A673 (cell line): ENCODE measurements around the gene TTC34. TPM values are rescaled to one million over a fixed set of nuclear protein-coding genes. Genes with fewer than 3 reads are reported as not detected.

Source experiments
- BruUV-seq: library from RNA; stranded (reverse); fragments of 400-500 nt; replicated peaks from 2 replicates; lab custom pipeline; 2021; lab: Mats Ljungman, UMichigan
- CTCF ChIA-PET: fragments of 300-600 bp; sonication (Branson Sonifier 250); formaldehyde crosslinking; loops from one replicate; lab custom pipeline; 2022; ENCODE audit warnings: antibody characterized with exemption; lab: Charles Lee
- POLR2A ChIA-PET: fragments of 300-600 bp; sonication (Branson Sonifier 250); formaldehyde crosslinking; loops from one replicate; lab custom pipeline; 2022; ENCODE audit warnings: antibody characterized with exemption; ENCODE audit not compliant: low non-redundant PET; lab: Charles Lee
- DNase-seq: peaks from one replicate; pipeline ENCODE4 v3.0.0-alpha.2; 2015; ENCODE audit warnings: low spot score
- H3K27ac ChIP-seq: fragments of 200-600 bp; sonication (generic); 2 replicates; pipeline ENCODE4 v1.5.1; 2016; ENCODE audit warnings: mixed run types, low read depth, mild to moderate bottlenecking, mixed read lengths, antibody characterized with exemption, low read length; ENCODE audit not compliant: poor library complexity, severe bottlenecking
- H3K27me3 ChIP-seq: fragments of 200-600 bp; sonication (generic); replicated peaks from 2 replicates; pipeline ENCODE4 v1.6.1; 2017; ENCODE audit warnings: mixed run types, low read depth, mild to moderate bottlenecking, mixed read lengths, antibody characterized with exemption, low read length; ENCODE audit not compliant: insufficient read depth, poor library complexity
- H3K36me3 ChIP-seq: fragments of 200-600 bp; sonication (generic); 2 replicates; pipeline ENCODE4 v1.6.1; 2016; ENCODE audit warnings: mixed run types, mild to moderate bottlenecking, mixed read lengths, antibody characterized with exemption, low read length; ENCODE audit not compliant: insufficient read depth, poor library complexity, severe bottlenecking
- H3K4me1 ChIP-seq: fragments of 200-600 bp; sonication (generic); 2 replicates; pipeline ENCODE4 v1.6.1; 2017; ENCODE audit warnings: mixed run types, mild to moderate bottlenecking, mixed read lengths, antibody characterized with exemption, low read length; ENCODE audit not compliant: insufficient read depth, poor library complexity, severe bottlenecking
- H3K4me3 ChIP-seq: fragments of 200-600 bp; sonication (generic); 2 replicates; pipeline ENCODE4 v1.5.1; 2016; ENCODE audit warnings: low read depth, mixed run types, mild to moderate bottlenecking, mixed read lengths, low read length; ENCODE audit not compliant: poor library complexity, severe bottlenecking
- H3K9me3 ChIP-seq: fragments of 200-600 bp; sonication (generic); 2 replicates; pipeline ENCODE4 v1.6.1; 2016; ENCODE audit warnings: mixed run types, low read depth, mild to moderate bottlenecking, mixed read lengths, antibody characterized with exemption, low read length; ENCODE audit not compliant: poor library complexity, severe bottlenecking
- EZH2 ChIP-seq: fragments of 200-600 bp; sonication (generic); IDR thresholded peaks from 2 replicates; pipeline ENCODE4 v1.6.1; 2017; ENCODE audit warnings: borderline replicate concordance, low read depth, mild to moderate bottlenecking, mixed read lengths, antibody characterized with exemption, low read length; ENCODE audit not compliant: poor library complexity, severe bottlenecking
- intact Hi-C: fragments of 100-400 bp; cut with micrococcal nuclease; formaldehyde crosslinking; loops from one replicate; pipeline ENCODE4 v1.10.0; 2022; ENCODE audit not compliant: unreplicated experiment
- total RNA-seq: library from RNA; stranded (reverse); gene quantifications from 2 replicates; pipeline ENCODE4 v1.2.3, GENCODE V29; 2021
- TF ChIP-seq, protein P1 (sequence below): fragments of 300-800, 200-600 bp; sonication (generic); conservative IDR thresholded peaks from 2 replicates; pipeline ENCODE4 v1.5.1; 2017; ENCODE audit warnings: low read depth, mild to moderate bottlenecking, antibody characterized with exemption, low read length, moderate library complexity, mixed read lengths

Gene TTC34
- total RNA-seq, 1 experiment from 2014 or later, result 0.84 TPM

DNA sequence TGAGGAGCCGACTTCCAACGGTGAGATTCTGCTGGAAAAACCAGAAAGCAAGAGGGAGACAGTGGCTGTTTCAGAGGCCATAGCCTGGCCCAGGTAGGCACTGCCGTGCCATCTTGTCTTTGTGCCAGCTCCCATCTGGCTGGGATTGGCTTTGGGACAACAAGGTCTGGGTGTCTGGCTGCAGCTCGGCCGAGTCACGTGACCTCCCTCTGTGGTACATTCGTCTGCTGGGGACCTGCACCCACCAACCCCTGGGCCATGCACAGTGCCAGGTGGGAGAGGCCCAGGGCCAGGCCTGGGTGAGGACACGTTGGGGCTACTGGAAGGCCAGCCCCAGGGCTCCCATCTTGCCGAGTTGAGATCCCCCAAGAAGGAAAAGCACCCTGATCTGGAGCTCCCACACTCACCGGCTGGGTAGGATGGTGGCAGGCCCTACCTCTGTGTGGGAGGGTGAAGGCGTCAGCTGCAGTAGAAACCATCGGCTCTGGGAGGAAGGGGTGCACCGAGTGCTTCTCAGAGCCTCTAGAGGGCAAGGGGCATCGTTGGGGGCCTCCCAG, 25.3 kb upstream of the TTC34 start:
- no peaks in the 10 kb centered on the region for H3K27me3 ChIP-seq

DNA sequence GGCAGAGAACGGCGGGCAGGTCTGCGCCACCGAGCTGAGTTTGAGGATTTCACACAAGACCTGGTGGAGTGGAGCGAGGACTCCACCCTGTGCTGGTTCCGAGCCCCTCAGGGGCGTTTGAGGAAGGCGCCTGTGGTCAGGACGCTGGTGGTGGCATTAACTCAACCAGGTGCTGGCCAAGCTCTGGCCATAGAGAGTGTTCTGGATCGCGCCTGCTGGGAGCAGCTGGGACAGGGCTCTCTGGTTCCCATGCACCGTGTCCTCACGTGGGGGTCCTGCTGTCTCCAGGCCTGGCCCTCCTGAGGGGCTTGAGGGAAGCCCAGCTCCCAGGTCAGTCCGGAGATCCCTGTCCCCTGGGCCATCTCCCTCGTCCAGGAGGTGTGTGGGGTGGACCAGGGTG, 24.8 kb upstream of the TTC34 start:
- Histone ChIP-seq H3K4me1 (no peaks in the 10 kb centered on the region), H3K36me3 (no peaks in the 10 kb centered on the region), H3K4me3 (no peak overlapping the region), H3K27me3 (no peaks in the 10 kb centered on the region), H3K9me3 (no peaks in the 10 kb centered on the region), H3K27ac (no peak overlapping the region)
- intact Hi-C loops, result loop anchor here (10.0 kb wide), 1 partner anchor 598 kb away; no protein-coding TSS in a partner anchor
- ChIA-PET CTCF (interaction anchor here (0.6 kb wide), 1 partner anchor 898 kb away, joined by 8 read pairs; no protein-coding TSS in a partner anchor), POLR2A (no interaction called here)
- TF ChIP-seq, protein P1, sequence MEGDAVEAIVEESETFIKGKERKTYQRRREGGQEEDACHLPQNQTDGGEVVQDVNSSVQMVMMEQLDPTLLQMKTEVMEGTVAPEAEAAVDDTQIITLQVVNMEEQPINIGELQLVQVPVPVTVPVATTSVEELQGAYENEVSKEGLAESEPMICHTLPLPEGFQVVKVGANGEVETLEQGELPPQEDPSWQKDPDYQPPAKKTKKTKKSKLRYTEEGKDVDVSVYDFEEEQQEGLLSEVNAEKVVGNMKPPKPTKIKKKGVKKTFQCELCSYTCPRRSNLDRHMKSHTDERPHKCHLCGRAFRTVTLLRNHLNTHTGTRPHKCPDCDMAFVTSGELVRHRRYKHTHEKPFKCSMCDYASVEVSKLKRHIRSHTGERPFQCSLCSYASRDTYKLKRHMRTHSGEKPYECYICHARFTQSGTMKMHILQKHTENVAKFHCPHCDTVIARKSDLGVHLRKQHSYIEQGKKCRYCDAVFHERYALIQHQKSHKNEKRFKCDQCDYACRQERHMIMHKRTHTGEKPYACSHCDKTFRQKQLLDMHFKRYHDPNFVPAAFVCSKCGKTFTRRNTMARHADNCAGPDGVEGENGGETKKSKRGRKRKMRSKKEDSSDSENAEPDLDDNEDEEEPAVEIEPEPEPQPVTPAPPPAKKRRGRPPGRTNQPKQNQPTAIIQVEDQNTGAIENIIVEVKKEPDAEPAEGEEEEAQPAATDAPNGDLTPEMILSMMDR, result no peak
- TF ChIP-seq EZH2, result no peak
- no TSS peak for BruUV-seq
- DNase-seq, result no peak

More for the DNA sequence above, 25.3 kb upstream of the TTC34 start:
- TF ChIP-seq, protein P1, result no peak
- TF ChIP-seq EZH2, result no peak
- ChIA-PET POLR2A (no interaction called here), CTCF (interaction anchor here (0.6 kb wide), 1 partner anchor 898 kb away, joined by 8 read pairs; no protein-coding TSS in a partner anchor)
- intact Hi-C loops, result loop anchor here (10.0 kb wide), 1 partner anchor 598 kb away; no protein-coding TSS in a partner anchor
- no peak overlapping the region for H3K4me3 ChIP-seq
- no peaks in the 10 kb centered on the region for H3K9me3 ChIP-seq
- no peaks in the 10 kb centered on the region for H3K36me3 ChIP-seq
- no peak overlapping the region for H3K27ac ChIP-seq
- no peaks in the 10 kb centered on the region for H3K4me1 ChIP-seq
- no peak for DNase-seq
- BruUV-seq, result no TSS peak

DNA sequence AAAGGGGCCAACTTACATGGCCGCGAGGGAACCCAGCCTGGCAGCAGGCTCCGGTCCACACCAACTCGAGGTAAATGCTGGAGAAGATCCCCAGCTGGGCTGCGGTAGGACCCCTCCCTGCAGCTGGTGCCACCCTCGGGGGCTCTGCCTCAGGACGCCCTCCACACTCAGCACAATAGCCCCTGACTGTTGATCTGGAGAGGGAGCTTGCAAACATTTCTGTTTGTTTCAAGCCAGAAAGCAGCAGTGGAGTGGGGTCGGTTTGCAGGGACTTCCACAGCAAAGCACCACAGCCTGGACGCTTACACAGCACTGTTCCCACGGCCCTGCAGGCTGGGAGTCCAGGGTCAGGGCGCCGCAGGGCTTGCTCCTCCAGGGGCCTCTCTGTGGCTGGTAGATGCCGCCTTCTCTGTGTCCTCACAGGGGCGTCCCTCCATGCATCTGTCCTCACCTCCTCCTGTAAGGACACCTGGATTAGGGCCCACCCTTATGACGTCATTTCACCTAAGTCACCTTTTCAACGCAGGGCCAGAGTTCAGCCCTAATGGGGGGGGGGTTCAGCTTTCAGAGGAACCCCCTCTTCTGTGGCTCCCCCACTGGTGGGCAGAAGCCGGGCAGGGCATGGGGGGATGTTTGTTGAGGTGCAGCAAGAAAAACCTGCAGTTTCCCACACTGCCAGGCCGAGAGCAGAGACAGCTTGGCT, 24.1 kb upstream of the TTC34 start:
- CTCF ChIA-PET, result no interaction called here
- H3K4me1 ChIP-seq, result no peaks in the 10 kb centered on the region
- no peak for TF ChIP-seq EZH2
- TF ChIP-seq, protein P1, result no peak
- no peak overlapping the region for H3K27ac ChIP-seq
- no TSS peak for BruUV-seq
- DNase-seq, result no peak
- no peaks in the 10 kb centered on the region for H3K9me3 ChIP-seq
- no peaks in the 10 kb centered on the region for H3K36me3 ChIP-seq
- intact Hi-C loops, result loop anchor here (10.0 kb wide), 1 partner anchor 599 kb away; no protein-coding TSS in a partner anchor
- POLR2A ChIA-PET, result no interaction called here
- no peaks in the 10 kb centered on the region for H3K27me3 ChIP-seq
- no peak overlapping the region for H3K4me3 ChIP-seq
